Measurements from ENCODE around the gene CEP85. TPM values are rescaled to one million over a fixed set of nuclear protein-coding genes. Genes with fewer than 3 reads are reported as not detected.

CEP85 gene
- total and polyA plus RNA-seq, 10 of the 15 experiments (the other 5 are each of a cell fraction or from before 2014, with no cell fraction given) = 8.4 to 26.8 (median 21.5) TPM

DNA sequence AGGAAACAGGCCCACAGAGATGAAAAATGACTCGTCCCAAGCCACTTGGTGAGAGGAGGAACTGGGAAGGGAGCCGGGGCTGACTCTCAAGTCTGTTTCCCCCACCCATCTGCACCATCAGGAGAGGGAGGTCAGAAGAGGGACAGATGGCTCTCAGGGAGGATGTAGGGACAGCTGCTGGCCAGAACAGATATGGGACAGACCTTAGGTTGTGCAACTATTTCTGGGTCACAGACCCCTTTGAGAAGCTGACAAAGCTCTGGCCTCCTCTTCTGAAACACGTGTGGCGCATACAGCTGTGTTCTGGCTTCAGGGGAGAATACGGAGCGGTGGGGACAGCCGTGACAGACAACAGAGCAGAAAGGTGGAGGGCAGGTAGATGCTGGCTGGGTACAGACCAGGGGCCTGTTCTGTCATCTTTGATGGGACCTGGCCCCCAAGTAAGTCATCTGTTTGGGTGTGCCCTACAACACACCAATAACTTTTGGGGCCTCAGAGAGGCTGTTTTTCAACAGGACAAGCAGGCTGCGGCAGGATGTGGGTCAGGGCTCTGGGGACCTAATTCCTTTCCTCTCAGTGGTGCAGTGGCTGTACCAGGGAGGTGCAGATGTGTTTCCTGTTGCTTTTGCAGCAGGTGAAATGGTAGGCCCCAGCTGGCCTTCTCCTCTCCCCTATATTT is 53.2 kb downstream of the CEP85 start:
- in situ Hi-C loops (cut with MboI) (loop anchor here (5.0 kb wide), 1 partner anchor 35 kb away; no protein-coding TSS in a partner anchor), intact Hi-C loops (cut with micrococcal nuclease; ENCODE audit: unreplicated experiment) (no loop called here)
- H3K4me3 ChIP-seq = peak overlapping the region; percentile 12; the same call in 1 of the 2 replicates
- H2AFZ ChIP-seq (ENCODE audit: control insufficient read depth, low read depth, low read length) = peak overlapping the region; percentile 31
- H3K79me2 ChIP-seq (ENCODE audit: control insufficient read depth, insufficient read depth, low read length) = no peaks in the 10 kb centered on the region
- no peaks in the 10 kb centered on the region for H3K27me3 ChIP-seq (replicated peaks in 1 of 2; ENCODE audit: control insufficient read depth in 2 of 2, insufficient read depth in 2 of 2, low read length in 1 of 2)
- H3K4me1 ChIP-seq (ENCODE audit: control insufficient read depth, insufficient read depth, low read length) = peaks cover 77% of the 10 kb centered on the region
- peak overlapping the region; percentile 86 for H3K27ac ChIP-seq (ENCODE audit: control insufficient read depth, insufficient read depth)
- FAIRE-seq (peak; percentile 68), DNase-seq (ENCODE audit: low read depth, low spot score) (no peak), ATAC-seq (peak; percentile 59)
- peaks cover 0 to 4% of the 10 kb centered on the region in 2 experiments; a peak in 2 of 4 replicates for H3K36me3 ChIP-seq (ENCODE audit: control insufficient read depth in 2 of 2, insufficient read depth in 2 of 2, low read length in 1 of 2)
- CTCF ChIA-PET = interaction anchor here (1.2 to 18.0 kb wide), 13 partner anchors 10 to 129 kb away, joined by 3 to 879 read pairs (median 34); partner anchors contain the start of genes CD52, CEP85 and UBXN11
- H4K20me1 ChIP-seq (ENCODE audit: control insufficient read depth, insufficient read depth) = no peaks in the 10 kb centered on the region
- RAD21 ChIA-PET (ENCODE audit: unreplicated experiment) = interaction anchor here (1.6 to 8.7 kb wide), 7 partner anchors 8 to 130 kb away, joined by 7 to 477 read pairs (median 20); partner anchors contain the start of genes CD52, SH3BGRL3 and UBXN11
- POLR2A ChIA-PET = interaction anchor here (3.8 to 9.2 kb wide), 2 partner anchors 19 to 31 kb away, joined by 30 to 253 read pairs; partner anchors contain the start of genes CD52 and UBXN11
- SMC1A ChIA-PET (ENCODE audit: uncharacterized antibody, unreplicated experiment) = interaction anchor here (0.9 to 11.1 kb wide), 11 partner anchors 7 to 134 kb away, joined by 3 to 474 read pairs (median 16); partner anchors contain the start of genes CD52 and SH3BGRL3
- peak overlapping the region; percentile 49 for H3K4me2 ChIP-seq (ENCODE audit: control insufficient read depth, insufficient read depth)
- peak overlapping the region; percentile 49 for H3K9ac ChIP-seq (ENCODE audit: control insufficient read depth, insufficient read depth, low read length)
- H3K9me3 ChIP-seq (replicated peaks; ENCODE audit: control insufficient read depth, insufficient read depth, low read length) = no peaks in the 10 kb centered on the region
- BruUV-seq (replicated peaks) = no TSS peak
- 2% methylated on average over 8 of the region's 8 CpGs for WGBS (ENCODE audit: insufficient coverage, insufficient replicate concordance, low lambda C conversion rate, missing lambda C conversion rate)
- TF ChIP-seq TCF12 (IDR thresholded peaks at IDR 0.05; ENCODE audit: low read depth, low read length) = peak; percentile 85
- TF ChIP-seq, protein P1, sequence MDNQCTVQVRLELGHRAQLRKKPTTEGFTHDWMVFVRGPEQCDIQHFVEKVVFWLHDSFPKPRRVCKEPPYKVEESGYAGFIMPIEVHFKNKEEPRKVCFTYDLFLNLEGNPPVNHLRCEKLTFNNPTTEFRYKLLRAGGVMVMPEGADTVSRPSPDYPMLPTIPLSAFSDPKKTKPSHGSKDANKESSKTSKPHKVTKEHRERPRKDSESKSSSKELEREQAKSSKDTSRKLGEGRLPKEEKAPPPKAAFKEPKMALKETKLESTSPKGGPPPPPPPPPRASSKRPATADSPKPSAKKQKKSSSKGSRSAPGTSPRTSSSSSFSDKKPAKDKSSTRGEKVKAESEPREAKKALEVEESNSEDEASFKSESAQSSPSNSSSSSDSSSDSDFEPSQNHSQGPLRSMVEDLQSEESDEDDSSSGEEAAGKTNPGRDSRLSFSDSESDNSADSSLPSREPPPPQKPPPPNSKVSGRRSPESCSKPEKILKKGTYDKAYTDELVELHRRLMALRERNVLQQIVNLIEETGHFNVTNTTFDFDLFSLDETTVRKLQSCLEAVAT (IDR thresholded peaks at IDR 0.05) = no peak
- no peak for TF ChIP-seq SIX5 (IDR thresholded peaks at IDR 0.05; ENCODE audit: low read depth, low read length, severe bottlenecking)
- peak; percentile 59; the same call in 1 of the 2 replicates for TF ChIP-seq ZNF687 (IDR thresholded peaks at IDR 0.05)
- no peak for TF ChIP-seq CBFB (IDR thresholded peaks at IDR 0.05; ENCODE audit: low read depth)
- TF ChIP-seq, protein P2, sequence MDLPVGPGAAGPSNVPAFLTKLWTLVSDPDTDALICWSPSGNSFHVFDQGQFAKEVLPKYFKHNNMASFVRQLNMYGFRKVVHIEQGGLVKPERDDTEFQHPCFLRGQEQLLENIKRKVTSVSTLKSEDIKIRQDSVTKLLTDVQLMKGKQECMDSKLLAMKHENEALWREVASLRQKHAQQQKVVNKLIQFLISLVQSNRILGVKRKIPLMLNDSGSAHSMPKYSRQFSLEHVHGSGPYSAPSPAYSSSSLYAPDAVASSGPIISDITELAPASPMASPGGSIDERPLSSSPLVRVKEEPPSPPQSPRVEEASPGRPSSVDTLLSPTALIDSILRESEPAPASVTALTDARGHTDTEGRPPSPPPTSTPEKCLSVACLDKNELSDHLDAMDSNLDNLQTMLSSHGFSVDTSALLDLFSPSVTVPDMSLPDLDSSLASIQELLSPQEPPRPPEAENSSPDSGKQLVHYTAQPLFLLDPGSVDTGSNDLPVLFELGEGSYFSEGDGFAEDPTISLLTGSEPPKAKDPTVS (IDR thresholded peaks at IDR 0.05; ENCODE audit: low read depth, low read length) = no peak
- peak; percentile 73 for TF ChIP-seq IKZF1 (conservative IDR thresholded peaks at IDR 0.05)
- 0 out of 2 replicates have a peak, but pooled peaks have one; percentile 19 for TF ChIP-seq DPF2 (IDR thresholded peaks at IDR 0.05)
- TF ChIP-seq KLF5 (IDR thresholded peaks at IDR 0.05; ENCODE audit: partially characterized antibody) = no peak
- no peak for TF ChIP-seq PML (IDR thresholded peaks at IDR 0.05; ENCODE audit: low read length)
- peak; percentile 76 for TF ChIP-seq EED (IDR thresholded peaks at IDR 0.05; ENCODE audit: low read depth)
- TF ChIP-seq ZNF207 (IDR thresholded peaks at IDR 0.05; ENCODE audit: borderline replicate concordance) = no peak
- TF ChIP-seq NRF1 (conservative IDR thresholded peaks at IDR 0.05; ENCODE audit: low read depth, low read length) = no peak
- TF ChIP-seq HDAC2 (IDR thresholded peaks at IDR 0.05) = no peak
- no peak for TF ChIP-seq ZNF622 (IDR thresholded peaks at IDR 0.05)
- 0 out of 2 replicates have a peak, but pooled peaks have one; percentile 22 for TF ChIP-seq TAF1 (IDR thresholded peaks at IDR 0.05; ENCODE audit: borderline replicate concordance, low read depth, low read length)
- 0 out of 2 replicates have a peak, but pooled peaks have one; percentile 56 for TF ChIP-seq TCF3 (IDR thresholded peaks at IDR 0.05; ENCODE audit: borderline replicate concordance, insufficient read depth, low read depth, low read length)
- TF ChIP-seq BMI1 (IDR thresholded peaks at IDR 0.05; ENCODE audit: borderline replicate concordance) = no peak
